NCI-H2171 treated with DMSO at 0.1 percent for 48 hours (cell line): ENCODE data around the gene IPP.
"Not testable (repeated sequence)": the region's sequence is repeated elsewhere in the genome, so short reads cannot be mapped to it uniquely, and the experiment has no call there.

Experiments
- DNase-seq: peaks from one replicate; lab custom pipeline; 2025; lab: John Stamatoyannopoulos, UW

Gene IPP

GRCh38 chr1:45739641-45740156, 10.8 kb downstream of the IPP start:
- not testable (repeated sequence) for DNase-seq

GRCh38 chr1:45739137-45739536, 11.3 kb downstream of the IPP start:
- DNase-seq: no peak

- DNase-seq: no peak
Observed at GRCh38 chr1:45730780-45731319, 19.6 kb downstream of the IPP start.

GRCh38 chr1:45730075-45730779, 20.2 kb downstream of the IPP start:
- no peak for DNase-seq

DNA sequence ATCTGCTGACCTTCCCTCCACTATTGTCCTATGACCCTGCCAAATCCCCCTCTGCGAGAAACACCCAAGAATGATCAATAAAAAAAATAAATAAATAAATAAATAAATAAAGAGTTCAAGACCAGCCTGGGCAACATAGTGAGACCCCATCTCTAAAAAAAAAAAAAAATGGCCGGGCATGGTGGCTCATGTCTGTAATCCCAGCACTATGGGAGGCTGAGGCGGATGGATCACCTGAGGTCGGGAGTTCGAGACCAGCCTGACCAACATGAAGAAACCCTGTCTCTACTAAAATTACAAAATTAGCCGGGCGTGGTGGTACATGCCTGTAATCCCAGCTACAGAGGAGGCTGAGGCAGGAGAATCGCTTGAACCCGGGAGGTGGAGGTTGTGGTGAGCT, 24.4 kb downstream of the IPP start:
- not testable (repeated sequence) for DNase-seq

GRCh38 chr1:45723248-45723930, 27.1 kb downstream of the IPP start:
- no peak for DNase-seq

DNA sequence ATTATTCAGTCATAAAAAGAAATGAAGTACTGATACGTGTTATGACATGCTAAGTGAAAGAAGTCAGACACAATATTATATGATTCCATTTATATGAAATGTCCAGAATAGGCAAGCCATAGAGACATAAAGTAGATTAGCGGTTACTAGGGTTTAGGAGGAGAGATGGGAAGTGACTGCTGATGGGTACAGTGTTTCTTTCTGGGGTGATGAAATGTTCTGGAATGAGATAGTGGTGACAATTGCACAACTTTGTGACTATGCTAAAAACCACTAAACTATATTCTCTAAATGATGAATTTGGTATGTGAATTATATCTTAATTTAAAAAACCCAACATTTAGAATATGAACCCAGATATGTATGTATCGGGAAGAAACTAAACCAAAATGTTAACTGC, 27.6 kb downstream of the IPP start:
- DNase-seq: no peak

- no peak for DNase-seq
Observed at GRCh38 chr1:45721207-45721606, 29.2 kb downstream of the IPP start.

GRCh38 chr1:45718289-45718688, 32.2 kb downstream of the IPP start:
- no peak for DNase-seq

DNA sequence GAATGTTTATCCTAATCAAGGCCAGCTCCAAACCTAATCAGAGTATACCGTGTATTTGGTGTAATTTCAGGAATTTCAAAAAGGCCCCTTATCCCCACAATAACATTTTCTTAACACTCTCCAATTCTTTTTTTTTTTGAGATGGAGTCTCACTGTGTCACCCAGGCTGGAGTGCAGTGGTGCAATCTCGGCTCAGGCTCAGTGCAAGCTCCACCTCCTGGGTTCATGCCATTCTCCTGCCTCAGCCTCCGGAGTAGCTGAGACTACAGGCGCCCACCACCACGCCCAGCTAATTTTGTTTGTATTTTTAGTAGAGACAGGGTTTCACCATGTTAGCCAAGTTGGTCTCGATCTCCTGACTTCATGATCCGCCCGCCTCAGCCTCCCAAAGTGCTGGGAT, 33.1 kb downstream of the IPP start:
- not testable (repeated sequence) for DNase-seq

GRCh38 chr1:45716700-45717099, 33.8 kb downstream of the IPP start:
- no peak for DNase-seq

DNA sequence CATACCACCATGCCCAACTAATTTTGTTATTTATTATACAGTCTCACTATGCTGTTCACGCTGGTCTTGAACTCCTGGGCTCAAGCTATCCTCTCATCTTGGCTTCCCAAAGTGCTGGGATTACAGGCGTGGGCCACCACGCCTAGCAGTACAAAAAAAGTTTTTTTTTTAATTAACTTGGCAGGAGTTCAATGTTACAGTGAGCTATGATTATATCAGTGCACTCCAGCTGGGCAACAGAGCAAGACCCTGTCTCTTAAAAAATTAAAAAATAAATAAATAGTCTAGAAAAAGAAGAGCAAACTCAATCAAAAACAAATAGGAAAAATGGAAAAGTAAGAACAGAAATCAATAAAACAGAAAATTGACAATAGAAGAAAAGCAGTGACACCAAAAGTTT, 36.7 kb downstream of the IPP start:
- no peak for DNase-seq

GRCh38 chr1:45704637-45705036, 45.8 kb downstream of the IPP start:
- no peak for DNase-seq

DNA sequence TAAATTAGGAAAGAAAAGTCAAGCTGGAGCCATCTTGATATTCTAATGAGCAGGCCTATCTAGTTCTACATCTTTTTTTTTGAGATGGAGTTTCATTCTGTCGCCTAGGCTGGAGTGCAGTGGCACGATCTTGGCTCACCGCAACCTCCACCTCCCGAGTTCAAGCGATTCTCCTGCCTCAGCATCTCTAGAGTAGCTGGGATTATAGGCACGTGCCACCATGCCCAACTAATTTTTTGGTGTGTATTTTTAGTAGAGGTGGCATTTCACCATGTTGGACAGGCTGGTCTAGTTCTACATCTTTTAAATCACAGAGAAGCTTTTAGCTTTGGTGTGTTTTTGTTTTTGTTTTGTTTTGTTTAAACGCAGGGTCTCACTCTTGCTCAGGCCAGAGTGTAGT, 55.6 kb downstream of the IPP start:
- DNase-seq: no peak

DNA sequence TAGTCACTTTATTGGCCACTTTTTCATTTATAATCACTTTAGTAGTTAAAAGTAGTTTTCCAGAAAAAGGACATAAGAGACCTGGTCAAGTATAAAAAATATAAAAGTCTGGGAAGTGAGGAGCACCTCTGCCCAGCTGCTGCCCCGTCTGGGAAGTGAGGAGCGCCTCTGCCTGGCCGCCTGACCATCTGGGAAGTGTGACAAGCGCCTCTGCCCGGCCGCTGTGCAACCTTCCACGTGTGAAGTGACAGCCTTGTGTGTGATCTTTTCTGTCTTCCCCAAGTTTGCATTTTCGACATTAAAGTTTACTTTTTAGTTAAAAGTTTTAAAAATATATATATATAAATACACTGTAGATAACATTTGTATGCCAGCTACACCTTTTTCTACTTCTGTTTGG, 56.6 kb downstream of the IPP start:
- not testable (repeated sequence) for DNase-seq

- DNase-seq: peak; percentile 92
Observed at GRCh38 chr1:45687754-45688740, 62.4 kb downstream of the IPP start, which contains the start of gene TMEM69. TMEM69 (plus strand) TSS chr1:45688181; CDS start chr1:45691069, 2,888 bp downstream.

DNA sequence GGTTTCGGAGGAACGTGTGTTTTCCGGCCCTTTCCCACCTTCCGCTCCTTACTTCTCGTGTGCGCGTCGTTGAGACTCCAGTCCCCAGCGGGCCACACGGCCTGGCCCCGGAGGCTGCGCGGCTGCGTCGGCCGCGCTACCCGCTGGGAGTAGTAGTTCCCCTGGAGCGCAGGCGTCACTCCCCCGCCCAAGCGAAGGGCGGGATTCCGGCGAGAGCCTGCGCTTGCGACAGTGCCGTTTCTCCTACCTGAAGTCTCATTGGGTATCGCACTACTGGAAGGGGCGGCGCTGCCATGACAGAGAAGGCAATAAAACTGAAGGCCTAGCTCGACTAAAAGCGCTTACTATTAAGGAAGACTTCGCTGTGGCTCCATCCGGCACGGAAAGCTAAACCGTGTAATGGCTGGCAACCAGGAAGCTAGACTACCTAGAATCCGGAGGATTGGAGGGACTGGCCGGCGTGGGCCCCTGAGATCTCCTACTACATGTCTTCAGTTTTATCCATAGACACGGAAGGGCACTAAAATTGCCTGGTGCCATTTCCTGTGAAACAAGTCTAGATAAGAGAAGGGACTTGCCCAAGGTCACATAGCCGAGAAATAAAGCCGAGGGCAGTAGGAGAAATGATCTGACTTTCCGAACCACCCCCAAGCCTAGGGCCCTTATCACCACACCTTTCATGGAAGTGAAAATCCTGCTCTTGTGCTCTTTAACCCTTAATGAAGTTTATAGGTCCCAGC, 63.3 kb downstream of the IPP start:
- peak; percentile 98 for DNase-seq

DNA sequence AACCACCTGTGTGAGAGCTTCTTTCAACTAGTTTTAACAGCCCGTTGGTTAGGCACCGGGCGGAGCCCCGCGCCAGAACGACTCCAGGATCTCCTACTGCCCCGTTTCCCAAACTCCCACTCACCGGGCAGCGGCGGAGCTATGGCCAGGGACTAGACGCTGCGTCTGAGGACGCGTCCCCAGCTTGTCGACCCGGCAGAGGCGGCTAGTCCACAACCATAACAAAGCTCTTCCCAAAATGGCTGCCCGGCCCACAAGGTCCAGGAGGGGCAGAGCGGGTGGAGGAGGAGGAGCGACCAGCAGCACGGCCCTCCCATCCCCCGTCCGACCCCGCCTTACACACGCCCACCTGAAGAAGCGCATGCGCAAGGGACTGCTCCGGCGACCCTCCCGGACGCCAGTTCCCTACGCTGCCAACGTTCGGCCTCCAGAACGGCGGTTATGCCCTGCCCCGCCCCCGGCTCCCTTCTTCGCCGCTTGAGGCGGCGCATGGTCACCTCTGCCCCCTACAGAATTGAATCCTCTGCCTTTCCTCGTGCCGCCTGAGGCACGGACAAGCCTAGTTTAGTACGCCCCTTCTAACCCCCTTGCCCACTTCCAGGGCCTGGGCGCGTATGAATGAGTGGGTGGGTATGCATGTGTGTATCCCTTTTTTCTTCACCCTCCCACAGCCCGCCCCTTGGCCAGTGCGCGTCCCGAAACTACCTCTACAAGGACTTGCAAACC, 64.0 kb downstream of the IPP start, which contains the start of gene GPBP1L1:
GPBP1L1 (minus strand) TSS at position 246 of the 726 bp plus-strand sequence. CDS start 27,446 bp downstream, outside the sequence.
- peak; percentile 96 for DNase-seq

DNA sequence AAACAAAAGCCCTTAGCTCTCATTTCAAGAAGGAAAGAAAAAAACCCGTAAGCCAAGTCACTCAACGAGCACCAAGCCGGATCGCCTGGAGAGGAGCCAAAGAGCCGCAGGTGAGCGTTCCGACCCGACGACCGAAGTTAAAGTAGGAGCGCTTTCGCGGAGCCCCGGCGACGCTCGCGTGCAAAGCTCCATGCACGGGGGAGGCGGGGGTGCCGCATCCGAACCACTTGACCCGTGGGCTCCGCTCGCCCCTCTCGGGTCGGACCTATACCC, 64.5 kb downstream of the IPP start:
- DNase-seq: peak; percentile 39

- DNase-seq: peak; percentile 34
Observed at GRCh38 chr1:45685308-45686014, 65.0 kb downstream of the IPP start.
